Measurements from ENCODE around the gene SPTBN1.

The SPTBN1 gene

DNA sequence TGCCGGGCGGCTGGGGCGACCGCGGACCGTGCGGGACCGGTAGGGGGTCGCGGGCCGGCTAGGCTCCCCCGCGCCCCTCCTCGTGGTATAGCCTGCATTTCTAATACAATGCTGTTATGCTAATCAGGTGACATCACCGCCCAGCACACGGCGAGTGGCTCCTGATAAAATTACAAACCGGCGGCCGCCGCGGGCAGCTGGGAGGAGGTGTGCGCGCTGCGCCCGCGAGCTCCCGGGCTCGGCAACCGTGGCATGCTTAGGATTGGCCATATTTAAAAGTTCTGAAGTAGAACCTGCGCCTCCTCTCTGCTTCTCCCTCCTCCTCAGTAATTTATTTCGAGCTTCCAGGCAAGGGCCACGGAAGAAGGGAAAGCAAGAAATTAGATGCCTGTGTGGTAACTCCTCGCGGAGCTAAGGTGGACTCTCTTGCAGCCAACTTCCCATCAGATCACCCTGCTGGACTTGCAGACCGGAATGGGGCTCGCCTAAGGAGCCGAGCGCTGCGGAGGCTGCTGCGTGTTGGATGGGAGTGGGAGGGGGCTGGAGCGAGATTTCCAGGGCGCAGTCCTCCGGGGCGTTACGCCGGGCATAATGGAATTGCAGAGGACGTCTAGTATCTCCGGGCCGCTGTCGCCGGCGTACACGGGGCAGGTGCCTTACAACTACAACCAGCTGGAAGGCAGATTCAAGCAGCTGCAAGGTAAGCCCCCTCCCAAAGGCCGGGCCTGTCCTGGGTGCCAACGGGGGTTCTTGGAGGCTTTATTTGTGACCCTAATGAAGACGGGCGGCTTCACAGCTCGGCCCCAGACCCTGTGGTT lies 102.3 kb downstream of the SPTBN1 start:
- DNase-seq, result peak; percentile 78

DNA sequence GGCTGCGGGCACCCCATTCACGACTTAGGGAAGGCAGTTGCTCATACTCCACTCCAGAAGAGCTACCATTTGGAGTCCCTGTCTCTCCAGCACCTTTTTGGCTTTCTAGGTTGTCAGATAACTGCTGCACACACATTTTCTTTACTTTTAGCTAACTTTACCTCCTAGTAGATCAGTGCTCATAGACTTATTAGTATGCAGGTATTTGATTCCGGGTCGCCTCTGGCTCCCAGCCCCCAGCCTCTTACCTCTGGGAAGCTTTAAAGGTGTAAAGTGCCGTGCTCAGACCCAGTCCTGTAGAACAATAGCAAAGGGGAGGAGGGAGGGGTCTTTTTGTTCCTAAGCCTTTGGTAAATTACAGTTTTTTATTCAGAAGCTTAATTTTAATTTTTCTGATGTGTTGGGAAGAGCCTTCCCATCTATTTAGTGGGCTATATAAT lies 102.9 kb downstream of the SPTBN1 start:
- no peak for DNase-seq

DNA sequence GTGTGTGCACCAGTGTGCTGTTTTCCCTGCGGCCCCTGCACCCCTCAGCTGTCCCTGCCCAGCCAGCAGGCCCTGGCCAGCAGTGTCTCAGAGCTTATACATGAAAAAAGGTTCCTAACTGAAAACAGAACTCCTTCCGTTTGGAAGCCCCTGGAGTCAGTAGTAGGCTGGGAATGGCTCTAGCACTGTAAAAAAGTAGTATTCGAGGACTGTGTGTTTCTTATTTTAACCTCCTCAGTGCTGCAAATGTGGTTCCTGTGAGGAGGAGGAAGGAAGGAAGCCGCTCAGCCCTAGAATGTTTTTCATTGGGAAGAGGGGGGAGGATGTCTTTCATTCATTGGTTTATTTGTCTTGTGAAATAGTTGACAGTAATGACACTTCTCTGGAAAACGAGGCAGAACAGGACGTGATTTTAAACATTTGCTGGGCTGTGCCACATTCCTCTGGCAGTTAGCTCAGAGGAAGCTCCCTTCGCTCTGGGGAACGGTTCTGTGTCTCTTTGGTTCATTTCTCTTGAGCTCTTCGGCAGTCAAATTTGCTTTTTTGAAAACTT lies 103.5 kb downstream of the SPTBN1 start:
- peak; percentile 30 for DNase-seq

DNA sequence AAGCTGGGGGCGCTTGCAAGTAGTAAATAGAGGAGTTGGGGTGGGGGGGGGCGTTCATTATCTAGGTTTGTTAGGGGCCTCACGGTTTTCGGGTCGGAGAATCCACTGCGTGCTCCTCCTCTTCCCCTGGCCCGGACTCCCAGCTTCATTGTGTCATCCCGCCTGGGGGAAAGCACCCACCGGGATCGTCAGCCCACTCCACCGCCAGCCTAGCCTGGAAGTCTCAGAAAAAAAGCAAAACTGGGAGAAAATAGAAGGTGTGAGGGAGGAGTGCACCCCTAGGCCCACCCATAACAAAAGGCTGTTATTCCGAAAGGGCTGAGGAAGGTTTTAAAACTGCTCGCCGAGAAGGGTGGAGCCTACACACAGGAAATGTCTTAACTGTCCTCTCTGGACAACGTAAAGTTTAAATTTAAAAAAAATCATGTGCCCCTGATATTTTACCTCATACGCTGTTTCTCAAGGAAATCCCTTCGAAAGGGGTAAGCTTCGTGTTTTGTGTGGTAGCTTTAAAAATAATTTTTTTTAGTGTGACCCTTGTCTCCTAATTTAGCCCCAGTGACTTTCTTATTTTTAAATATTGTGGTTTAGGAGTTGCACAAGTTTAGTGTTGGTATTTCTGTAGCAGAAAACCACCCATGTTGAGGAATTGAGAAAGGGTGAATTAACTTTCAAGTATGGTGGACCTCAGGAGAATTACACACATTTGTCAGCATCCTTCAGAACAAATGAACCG lies 104.2 kb downstream of the SPTBN1 start:
- DNase-seq, result peak; percentile 61

DNA sequence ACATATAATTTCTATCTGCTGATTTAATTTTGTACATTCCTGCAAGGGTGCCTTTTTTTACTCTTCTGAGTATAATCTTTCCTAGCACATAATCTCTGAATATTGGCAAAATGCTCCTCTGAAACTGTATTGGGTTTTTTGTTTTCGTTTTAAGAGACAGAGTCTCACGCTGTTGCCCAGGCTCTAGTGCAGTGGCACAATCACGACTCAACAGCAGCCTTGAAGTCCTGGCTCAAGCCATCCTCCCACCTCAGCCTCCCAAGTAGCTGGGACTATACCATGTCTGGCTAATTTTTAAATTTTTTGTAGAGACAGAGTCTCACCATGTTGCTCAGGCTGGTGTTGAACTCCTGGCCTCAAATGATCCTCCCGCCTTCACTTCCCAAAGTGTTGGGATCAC lies 104.9 kb downstream of the SPTBN1 start:
- no peak for DNase-seq

DNA sequence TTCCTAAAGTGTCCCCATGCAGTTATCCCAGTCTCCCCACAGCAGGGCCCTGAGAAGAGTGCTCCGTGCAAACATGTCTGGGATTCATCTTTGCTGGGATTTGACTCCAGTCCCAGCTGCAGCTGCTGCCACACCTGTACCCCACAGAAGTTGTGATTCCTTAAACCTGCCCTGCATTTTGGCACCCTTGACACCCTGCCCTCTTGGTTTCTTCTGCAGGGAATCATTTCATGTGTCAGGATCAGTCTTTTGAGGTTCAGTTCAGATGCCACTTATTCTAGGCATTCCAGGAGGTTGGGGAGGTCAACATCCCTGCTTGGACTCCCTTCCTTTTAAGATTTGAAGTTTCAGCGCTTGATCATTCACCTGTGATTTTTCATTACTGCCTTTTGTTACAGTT lies 108.3 kb downstream of the SPTBN1 start:
- DNase-seq, result no peak

DNA sequence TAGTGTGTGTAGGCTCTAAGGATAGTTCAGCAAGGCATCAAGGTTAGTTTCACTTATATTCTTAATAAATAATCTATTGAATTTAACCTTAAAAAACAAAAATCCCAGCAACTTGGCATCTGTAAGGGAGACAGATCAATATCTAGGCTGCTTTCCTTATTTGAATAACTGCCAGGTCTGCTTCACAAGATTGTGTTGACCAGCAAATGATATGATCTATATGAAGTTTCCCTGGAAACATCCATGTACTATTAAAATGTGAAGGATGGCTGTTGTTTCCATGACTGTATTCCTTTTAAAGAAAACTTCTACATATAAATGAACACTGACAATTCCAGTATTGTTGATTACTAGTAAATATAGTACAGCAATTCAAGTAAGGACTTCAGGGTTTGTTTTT lies 109.4 kb downstream of the SPTBN1 start:
- no peak for DNase-seq

DNA sequence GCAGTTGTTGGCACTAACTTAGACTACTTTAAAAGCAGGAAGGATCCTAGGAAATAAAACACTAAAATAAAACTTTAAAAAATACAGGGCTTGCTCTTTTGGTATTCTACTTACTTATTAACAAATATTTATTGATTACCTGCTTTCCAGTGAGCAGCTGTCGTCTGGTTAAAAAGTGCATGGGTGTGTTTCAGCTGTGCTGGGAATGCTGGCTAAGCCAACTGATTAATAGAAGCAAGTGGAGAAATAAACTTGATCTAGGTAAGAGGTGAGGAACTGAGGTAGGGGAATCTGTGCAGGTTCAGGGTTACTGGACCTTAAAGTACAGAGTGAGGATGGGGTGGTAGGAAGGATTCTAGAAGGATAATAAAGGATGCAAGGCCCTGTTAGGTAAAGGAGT lies 110.8 kb downstream of the SPTBN1 start:
- DNase-seq, result no peak

DNA sequence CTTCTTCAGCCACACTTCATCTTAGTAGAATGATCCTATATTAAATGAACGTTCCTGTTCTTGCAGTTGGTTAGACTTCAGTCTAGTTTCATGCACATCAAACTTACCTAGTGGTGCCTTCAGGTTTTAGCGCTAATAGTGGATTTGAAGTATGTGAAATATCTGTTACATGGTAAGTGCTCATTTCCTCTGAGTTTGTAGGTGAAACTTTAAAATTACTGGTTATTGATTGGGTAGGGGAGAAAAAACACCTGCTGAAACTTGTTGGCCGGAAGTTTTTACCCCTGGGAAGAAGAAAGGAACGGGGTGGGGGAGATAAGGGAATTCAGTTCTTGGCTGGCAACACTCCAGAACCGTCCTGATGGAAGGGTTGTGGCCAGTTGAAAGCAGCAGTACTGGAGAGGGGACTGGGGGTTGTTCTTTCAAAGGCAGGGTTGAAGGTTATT lies 112.8 kb downstream of the SPTBN1 start:
- peak; percentile 41 for DNase-seq

DNA sequence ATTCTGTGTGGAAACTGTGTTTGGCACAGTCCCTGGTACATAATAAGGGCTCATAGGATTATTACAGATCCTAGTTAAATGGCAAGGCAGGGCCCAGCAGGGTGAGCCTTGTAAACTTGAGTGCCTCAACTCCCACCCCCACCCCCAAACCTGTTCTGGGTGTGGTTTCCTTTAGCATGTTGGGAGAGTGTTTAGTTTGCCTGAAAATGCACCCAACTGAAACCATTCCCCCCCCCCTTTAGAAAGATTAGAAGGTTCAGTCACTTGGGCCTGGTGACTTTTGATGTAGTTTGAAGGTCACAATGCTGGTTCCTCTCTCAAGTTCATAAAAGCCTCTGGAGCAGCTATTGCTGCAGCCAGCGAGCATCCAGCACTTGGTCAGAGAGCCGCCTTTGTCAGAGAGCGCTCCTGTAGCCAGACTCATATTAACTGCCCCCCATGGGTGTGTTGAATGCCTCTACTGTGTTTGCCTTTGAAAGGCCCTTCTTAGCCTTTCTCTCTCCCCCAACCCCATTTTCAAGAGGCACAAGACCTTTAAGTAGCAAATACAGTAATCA lies 113.7 kb downstream of the SPTBN1 start:
- DNase-seq, result peak; percentile 56

DNA sequence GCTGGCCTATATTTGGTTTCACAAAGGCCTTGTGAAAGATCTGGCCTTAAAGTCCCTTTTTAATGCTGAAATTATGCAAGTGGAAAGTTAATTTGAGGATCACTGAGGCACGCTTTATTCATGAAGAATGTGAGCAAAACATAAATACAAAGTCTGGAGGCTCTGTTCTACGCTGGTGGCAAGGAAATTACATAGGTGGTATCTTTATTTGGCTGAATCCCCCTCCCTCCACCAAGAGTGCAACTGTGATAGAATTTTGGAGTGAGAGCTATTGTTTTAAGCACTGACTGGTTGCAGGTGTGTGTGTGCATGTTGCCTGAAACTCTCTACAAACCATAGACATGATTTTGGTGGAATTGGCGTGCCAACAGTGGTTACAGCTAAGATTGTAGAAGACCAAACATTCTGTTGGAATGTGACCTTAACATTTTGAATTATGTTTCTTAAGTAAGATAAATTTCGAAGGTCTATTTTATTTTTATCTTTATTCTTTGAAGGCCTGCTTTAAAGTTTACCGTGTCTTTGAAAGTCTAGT lies 114.3 kb downstream of the SPTBN1 start:
- no peak for DNase-seq

DNA sequence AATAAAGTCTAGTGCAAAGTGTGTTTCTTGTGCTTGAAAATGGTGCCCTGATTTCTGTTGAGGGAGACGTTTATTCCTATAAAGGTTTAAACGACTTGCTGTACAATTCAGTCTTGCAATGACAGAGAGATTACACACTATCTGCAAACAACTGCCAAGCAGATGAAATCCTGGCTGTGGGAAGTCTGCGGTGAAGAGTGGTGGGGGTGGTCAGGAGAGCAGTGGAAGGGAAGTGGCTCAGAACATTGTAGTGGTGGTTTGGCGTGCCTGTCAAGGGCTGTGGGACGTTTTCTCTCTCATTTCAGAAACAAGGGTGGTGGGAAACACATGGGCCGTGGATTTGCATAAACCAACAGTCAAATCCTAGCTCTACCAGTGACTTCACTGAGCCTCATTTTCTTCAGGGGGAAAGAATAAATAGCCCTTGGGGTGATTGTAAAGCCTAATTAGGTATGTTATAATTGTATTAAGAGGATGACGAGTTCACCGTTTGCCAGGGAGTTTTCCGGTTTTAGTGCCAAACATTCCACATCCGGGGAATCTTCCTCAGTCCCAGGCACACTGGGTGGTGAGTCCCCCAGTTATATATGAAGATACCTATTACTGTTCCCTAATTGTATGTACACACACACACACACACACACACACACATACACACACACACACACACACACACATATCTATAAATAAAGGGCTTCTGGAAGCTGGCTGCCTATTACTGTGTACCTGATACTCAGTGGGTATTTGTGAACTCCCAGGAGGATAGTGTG lies 115.0 kb downstream of the SPTBN1 start:
- peak; percentile 73 for DNase-seq

DNA sequence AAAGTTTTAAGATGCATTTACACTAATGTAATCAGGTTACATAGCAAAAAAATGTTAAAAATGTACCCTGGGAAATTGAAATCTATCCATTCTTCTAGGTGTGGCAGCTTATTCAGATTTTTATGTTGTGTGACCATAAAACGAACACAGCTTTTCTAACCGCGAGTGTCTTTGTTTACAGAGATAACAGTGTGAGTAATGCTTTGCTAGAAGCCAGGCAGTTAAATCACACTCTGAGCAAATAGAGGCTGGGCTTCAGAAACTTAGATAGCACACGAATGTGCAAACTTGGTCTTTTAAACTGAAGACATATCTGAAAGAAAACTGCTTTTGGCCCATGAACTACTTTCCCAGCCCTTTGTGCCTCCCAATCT lies 116.1 kb downstream of the SPTBN1 start:
- DNase-seq, result peak; percentile 69

DNA sequence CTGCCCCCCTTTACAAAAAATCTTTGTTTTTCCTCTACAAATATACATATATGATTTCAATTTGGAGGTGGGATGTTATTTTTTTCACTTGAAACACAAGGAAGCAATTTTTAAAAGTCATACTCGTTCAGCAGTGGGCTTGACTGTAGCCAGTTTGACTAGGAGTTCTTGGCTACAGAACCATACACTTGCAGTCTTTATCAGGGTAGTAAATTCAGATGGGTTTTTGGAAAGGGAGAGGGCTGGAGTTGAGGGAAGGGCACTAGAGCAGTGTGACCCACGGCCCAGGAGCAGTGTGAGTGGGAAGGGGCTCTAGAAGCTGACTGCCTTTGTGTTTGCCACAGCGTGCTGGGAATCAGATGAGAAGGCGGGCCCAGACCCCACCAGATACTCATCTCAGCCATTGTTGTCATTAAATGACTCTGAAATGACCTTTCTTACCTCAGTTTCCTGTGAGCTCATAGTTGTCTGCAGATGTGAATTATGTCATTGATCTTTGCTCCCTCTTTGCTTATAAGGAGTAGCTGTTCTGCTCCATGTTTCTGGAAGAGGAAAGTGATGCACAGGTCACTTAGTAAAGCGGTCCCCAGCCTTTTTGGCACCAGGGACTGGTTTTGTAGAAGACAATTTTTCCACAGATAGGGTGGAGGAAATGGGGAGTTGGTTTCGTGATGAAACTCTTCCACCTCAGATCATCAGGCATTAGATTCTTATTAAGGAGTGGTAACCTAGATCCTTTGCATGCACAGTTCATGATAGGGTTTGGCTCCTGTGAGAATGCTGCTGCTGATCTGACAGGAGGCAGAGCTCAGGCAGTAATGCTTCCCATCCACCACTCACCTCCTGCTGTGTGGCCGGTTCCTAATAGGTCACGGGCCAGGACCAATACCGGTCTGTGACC lies 116.8 kb downstream of the SPTBN1 start:
- peak; percentile 65 for DNase-seq

DNA sequence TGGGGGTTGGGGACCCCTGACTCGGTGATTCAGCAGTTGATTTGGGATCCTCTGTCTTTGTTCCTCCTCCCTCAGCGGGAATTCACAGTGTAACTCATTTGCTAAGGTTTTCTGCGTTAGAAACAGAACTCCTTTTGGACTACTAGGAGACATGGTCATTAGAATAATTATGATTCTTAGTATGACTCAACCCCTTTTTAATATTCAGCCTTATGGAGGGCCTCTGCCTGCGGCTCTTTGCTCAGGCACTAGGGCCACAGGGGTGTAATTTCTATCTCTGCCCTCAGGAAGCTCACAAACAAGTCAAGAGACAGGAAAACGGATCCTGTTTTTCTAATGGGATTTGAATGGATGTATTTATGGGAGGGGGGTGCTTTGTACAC lies 117.4 kb downstream of the SPTBN1 start:
- DNase-seq, result no peak

DNA sequence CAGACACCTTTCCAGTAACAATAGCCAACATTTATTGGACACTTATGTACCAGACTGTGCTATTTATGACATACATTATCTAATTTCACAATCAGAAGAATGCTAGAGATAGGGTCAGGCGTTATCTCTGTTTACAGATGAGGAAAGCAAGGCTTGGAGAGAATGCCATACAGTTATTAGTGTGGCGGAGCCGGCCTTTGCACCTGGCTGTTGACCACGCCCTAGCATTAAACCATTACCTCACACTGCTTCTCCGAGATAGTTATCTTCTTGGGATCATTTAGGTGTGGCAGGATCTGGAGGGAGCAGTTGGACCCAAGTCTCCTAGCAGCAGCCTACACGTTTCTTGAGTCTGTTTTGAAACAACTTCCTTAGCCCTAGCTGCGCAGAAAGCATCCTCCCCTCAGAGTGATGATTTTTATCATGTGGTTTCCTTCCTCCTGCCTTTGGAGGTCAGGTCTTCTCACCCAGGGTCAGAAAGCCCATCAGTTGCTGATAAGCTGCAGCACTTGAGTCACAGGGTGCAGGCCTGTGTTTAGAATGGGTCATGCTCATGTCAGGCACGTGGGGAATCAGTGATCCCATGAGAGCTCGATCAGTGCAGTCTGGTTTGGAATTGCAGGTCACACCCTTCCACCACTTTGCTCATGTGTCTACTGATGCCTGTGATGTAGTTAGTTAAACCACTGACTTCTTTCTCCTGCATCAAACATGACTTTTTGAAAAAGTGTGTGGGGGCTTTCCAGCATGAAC lies 118.2 kb downstream of the SPTBN1 start:
- peak; percentile 85 for DNase-seq

DNA sequence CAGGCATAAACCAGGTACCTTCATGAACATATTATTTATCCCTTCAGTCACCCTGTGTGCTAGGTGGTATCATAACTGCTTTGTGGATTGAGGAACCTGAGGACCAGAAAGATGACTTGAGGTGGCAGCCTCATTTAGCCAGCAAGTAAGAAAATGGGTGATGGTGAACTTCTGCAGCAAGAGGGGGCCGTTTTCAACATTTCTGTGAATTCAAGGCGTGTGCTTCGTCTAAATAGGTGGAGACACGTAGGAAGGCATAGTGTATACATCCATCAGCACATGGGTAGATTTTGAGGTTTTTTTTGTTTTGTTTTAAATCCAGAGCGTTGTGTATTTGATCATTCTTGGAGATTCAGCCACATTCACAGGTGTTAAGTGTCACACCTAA lies 118.7 kb downstream of the SPTBN1 start:
- no peak for DNase-seq

DNA sequence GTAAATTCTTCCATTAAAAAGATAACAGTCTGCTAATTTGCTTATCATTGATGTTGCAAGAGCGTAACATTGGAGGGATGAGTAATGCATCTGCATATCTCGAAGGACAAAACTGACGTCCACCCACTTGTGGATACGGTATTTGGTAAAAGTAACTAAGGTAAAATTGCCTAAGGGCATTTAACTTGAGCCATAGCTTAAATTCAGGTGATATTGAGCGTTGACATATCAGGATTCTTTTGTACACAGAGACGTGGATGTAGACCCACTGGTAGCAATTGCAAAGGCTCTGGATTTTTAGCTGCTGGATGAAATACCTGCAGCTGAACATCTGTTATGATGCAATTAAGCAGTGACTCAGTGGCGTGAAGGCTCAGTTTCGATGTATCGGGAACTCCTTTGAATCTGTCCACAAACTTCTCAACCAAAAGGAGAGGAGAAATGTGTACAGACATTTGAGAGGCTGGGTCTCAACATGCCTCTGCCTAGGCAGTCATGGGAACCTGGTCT lies 119.3 kb downstream of the SPTBN1 start:
- no peak for DNase-seq

DNA sequence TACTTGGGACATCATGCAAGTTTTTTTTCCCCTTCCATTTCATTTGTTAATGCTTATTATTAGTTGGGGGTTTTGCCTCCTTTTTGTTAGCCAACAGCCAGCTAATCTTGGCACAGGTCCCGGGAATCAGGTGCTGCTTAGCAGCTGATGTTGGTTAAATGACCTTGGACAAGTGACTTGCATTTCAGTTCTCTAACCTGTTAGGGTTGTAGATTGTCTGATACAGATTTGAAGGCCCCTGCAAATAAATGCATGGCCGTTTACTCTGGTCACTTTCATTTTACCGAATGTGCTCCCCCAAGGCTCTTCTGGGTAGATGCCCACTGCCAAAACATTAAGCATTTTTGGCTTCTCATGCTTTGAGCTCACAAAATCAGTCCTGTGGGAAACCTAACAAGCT lies 120.9 kb downstream of the SPTBN1 start:
- DNase-seq, result no peak

DNA sequence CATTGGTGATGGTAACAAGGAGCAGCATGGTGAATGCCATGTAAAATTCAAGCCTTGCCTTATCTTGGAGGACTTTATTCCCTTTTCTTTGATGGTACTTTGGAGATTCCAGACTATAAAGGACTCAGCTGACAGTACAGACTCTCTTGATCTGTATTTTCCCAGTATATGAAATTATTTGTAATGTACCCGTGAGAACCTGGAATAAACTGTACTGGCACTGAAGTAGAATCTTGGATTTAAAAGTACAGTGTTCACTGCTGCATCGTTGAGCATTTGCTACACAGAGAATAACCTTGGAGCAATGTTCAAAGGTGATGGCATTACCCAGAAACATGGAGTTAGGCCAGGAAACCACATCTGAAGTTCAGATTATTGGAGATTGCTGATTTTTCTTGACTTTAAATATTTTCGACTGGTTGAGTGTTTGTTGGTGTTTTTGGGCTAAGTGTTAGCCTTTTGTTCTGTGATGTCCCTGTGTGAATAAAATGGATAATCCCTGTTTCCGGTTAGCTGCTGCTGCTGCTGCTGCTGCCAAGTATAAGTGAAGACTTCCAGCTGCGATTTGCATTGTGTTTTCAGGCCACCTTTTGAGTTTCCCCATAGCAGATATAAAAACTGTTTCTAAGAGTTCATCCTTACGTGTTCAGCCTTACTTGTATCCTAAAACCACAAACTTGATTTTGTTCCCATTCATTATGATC lies 122.0 kb downstream of the SPTBN1 start:
- no peak for DNase-seq
